ENCODE measurements around the gene RNASEH2A. TPM values are rescaled to one million over a fixed set of nuclear protein-coding genes. Genes with fewer than 3 reads are reported as not detected.

The RNASEH2A gene
- total and polyA plus RNA-seq, 2 of the 4 experiments (the other 2 are of a cell fraction), result 34.9 to 44.6 TPM

DNA sequence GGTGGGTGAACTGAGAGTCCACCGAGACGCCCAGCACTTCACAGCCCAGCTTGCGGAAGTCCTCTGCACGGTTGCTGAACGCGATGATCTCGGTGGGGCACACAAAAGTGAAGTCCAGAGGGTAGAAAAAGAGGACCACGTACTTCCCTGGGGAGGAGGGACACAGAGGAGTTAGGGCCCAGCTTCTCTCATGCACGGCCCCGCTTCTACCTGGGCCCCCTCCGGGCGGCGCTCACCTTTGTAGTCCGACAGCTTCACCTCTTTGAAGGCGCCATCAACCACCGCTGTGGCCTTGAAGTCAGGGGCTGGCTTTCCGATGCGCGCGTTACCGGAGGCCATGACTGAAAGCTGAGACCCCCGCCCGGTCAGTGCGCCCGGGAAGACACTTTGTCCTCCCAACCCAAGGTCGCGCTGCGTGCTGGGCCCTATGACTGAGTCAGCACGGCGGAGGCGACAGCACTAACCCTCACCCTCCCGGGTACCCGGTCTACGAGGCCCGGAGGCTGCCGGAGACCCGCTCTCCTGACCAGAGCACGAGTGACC lies 5.4 kb upstream of the RNASEH2A start (continued):
- no peak for TF ChIP-seq RFX5 (IDR thresholded peaks at IDR 0.05; ENCODE audit: low read depth, low read length)

DNA sequence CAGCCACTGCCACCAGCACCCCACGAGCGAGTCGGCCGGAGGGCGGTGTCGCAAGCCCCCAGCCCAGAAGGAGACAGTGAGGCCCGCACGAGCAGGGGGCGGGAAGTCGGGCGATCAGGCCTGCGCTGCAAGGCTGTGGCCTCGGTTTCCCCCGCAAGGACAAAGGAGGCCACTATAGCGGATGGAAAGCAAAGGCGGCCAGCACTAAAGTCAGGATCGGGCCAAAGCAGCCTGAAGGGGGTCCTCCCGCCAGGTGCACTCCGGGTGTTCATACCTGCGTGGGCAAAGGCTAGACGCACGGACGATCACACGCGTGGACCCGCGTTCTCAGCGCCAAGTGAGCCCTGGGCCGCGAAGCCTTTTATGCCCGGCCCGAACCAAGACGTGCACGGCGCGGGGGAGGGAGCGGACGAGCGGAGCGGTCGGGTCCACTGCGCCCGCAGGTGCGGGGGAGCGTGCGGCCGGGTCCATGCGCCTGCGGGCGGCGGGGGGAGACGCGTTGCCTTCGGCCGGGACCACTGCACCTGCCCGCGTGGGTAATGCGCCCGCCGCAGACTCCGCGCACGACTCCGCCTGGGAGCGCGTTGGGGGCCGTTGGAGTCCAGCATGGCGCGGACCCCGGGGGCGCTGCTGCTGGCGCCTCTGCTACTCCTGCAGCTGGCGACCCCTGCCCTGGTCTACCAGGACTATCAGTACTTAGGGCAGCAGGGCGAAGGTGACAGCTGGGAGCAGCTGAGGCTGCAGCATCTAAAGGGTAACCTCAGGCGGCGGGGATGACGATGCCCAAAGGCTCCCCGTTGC lies 4.7 kb upstream of the RNASEH2A start, which contains the start of the genes PRDX2 and THSD8:
Gene PRDX2 (minus strand): TSS at position 335 of the 801 bp plus-strand sequence. CDS start 539 bp downstream, outside the sequence.
Gene THSD8 (plus strand): TSS at position 604 of the 801 bp plus-strand sequence. CDS start 3 bp downstream, at position 607.
- in situ Hi-C loops (cut with MboI; ENCODE audit: low sequenced_read_pairs), result loop anchor here (5.0 kb wide), 1 partner anchor 34 kb away; no protein-coding TSS in a partner anchor
- Histone ChIP-seq H3K27me3 (ENCODE audit: control insufficient read depth, insufficient read depth, low read length) (no peaks in the 10 kb centered on the region), H4K91ac (ENCODE audit: insufficient read depth, low read depth, low read length) (peak within 1 kb of the TSS; percentile 35; the same call in 1 of the 2 replicates), H2BK120ac (ENCODE audit: low read depth, low read length) (no peak within 1 kb of the TSS), H2AFZ (replicated peaks; ENCODE audit: low read length, poor library complexity) (peak within 1 kb of the TSS; percentile 98), H2AK9ac (replicated peaks; ENCODE audit: low read depth, low read length, poor library complexity) (peak within 1 kb of the TSS; percentile 88), H4K20me1 (ENCODE audit: insufficient read depth, low read length) (no peaks in the 10 kb centered on the region), H3K4ac (ENCODE audit: low read depth, low read length) (peak within 1 kb of the TSS; percentile 57), H3K23ac (ENCODE audit: low read depth, low read length) (peak within 1 kb of the TSS; percentile 94), H2AK5ac (ENCODE audit: low read depth, low read length) (peak within 1 kb of the TSS; percentile 76), H3K4me1 (ENCODE audit: control insufficient read depth, insufficient read depth, low read length) (peaks cover 6% of the 10 kb centered on the region), H2BK20ac (ENCODE audit: low read depth, low read length) (no peak within 1 kb of the TSS), H3K9me1 (ENCODE audit: insufficient read depth, low read length) (peaks cover 5% of the 10 kb centered on the region; the same call in 1 of the 2 replicates), H2BK15ac (ENCODE audit: low read depth, low read length) (no peak within 1 kb of the TSS), H3K18ac (ENCODE audit: low read depth, low read length) (peak within 1 kb of the TSS; percentile 45), H3K4me2 (ENCODE audit: low read depth, low read length) (peak within 1 kb of the TSS; percentile 92), H4K8ac (ENCODE audit: low read depth in 2 of 2, low read length in 2 of 2) (peak within 1 kb of the TSS; percentile 82 to 92), H3K79me1 (ENCODE audit: low read depth in 1 of 2, low read length in 2 of 2) (peaks cover 4 to 24% of the 10 kb centered on the region in 2 experiments; a peak in 3 of 4 replicates), H3K9ac (ENCODE audit: low read depth, low read length) (peak within 1 kb of the TSS; percentile 95), H3K36me3 (ENCODE audit: control insufficient read depth, insufficient read depth, low read length) (peaks cover 9% of the 10 kb centered on the region), H3K9me3 (ENCODE audit: control insufficient read depth, insufficient read depth, low read length) (no peaks in the 10 kb centered on the region), H3K14ac (replicated peaks; ENCODE audit: low read depth, low read length) (peak within 1 kb of the TSS; percentile 92), H4K5ac (ENCODE audit: low read depth, low read length) (peak within 1 kb of the TSS; percentile 50; the same call in 1 of the 2 replicates), H3K56ac (ENCODE audit: extremely low read depth, insufficient read depth, low read length) (no peak within 1 kb of the TSS; the same call in 1 of the 2 replicates), H2BK5ac (ENCODE audit: low read depth, low read length, poor library complexity, severe bottlenecking) (peak within 1 kb of the TSS; percentile 44), H3K4me3 (ENCODE audit: insufficient read depth, low read depth, low read length) (peak within 1 kb of the TSS; percentile 90), H3K27ac (ENCODE audit: insufficient read depth, low read length) (peak within 1 kb of the TSS; percentile 78)
- intact Hi-C loops (cut with micrococcal nuclease), result no loop called here
- DNase-seq (peak; percentile 65), ATAC-seq (ENCODE audit: low read depth) (peak; percentile 84)
- dilution Hi-C loops (cut with HindIII; ENCODE audit: low sequenced_read_pairs, unreplicated experiment), result no loop called here
- POLR2A ChIA-PET (ENCODE audit: unreplicated experiment), result interaction anchor here (0.8 to 0.9 kb wide), 2 partner anchors 10 kb away, joined by 3 read pairs; partner anchors contain the start of gene JUNB
- CTCF ChIA-PET, result interaction anchor here (0.7 to 1.1 kb wide), 2 partner anchors 34 to 45 kb away, joined by 3 to 5 read pairs; no protein-coding TSS in a partner anchor
- 0% methylated on average over 49 of the region's 78 CpGs; no CpG with 5 or more reads in 1 of the 2 experiments for WGBS, 2 experiments (ENCODE audit: extremely low coverage in 2 of 2, insufficient read length in 1 of 2)
- BruUV-seq (replicated peaks), result no TSS peak
- TF ChIP-seq NFE2L2 (IDR thresholded peaks at IDR 0.05; ENCODE audit: low read depth, low read length) (no peak), MAFK (IDR thresholded peaks at IDR 0.05; ENCODE audit: low read depth, low read length) (no peak), MXI1 (IDR thresholded peaks at IDR 0.05; ENCODE audit: borderline replicate concordance, low read depth, low read length) (no peak), BHLHE40 (IDR thresholded peaks at IDR 0.05; ENCODE audit: low read depth, low read length) (peak; percentile 97), RFX5 (IDR thresholded peaks at IDR 0.05; ENCODE audit: low read depth, low read length) (no peak), SMC3 (IDR thresholded peaks at IDR 0.05; ENCODE audit: low read depth, low read length) (no peak), RAD21 (IDR thresholded peaks at IDR 0.05; ENCODE audit: low read length) (no peak), POLR2A (IDR thresholded peaks at IDR 0.05; ENCODE audit: low read depth, low read length) (peak; percentile 92), MAZ (IDR thresholded peaks at IDR 0.05; ENCODE audit: borderline replicate concordance, low read depth, low read length) (peak; percentile 69; the same call in 1 of the 2 replicates), CHD1 (IDR thresholded peaks at IDR 0.05; ENCODE audit: low read depth, low read length) (peak; percentile 98; the same call in 1 of the 2 replicates)
- TF ChIP-seq, protein P1, sequence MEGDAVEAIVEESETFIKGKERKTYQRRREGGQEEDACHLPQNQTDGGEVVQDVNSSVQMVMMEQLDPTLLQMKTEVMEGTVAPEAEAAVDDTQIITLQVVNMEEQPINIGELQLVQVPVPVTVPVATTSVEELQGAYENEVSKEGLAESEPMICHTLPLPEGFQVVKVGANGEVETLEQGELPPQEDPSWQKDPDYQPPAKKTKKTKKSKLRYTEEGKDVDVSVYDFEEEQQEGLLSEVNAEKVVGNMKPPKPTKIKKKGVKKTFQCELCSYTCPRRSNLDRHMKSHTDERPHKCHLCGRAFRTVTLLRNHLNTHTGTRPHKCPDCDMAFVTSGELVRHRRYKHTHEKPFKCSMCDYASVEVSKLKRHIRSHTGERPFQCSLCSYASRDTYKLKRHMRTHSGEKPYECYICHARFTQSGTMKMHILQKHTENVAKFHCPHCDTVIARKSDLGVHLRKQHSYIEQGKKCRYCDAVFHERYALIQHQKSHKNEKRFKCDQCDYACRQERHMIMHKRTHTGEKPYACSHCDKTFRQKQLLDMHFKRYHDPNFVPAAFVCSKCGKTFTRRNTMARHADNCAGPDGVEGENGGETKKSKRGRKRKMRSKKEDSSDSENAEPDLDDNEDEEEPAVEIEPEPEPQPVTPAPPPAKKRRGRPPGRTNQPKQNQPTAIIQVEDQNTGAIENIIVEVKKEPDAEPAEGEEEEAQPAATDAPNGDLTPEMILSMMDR (conservative IDR thresholded peaks at IDR 0.05; ENCODE audit: low read depth, low read length), result no peak
- TF ChIP-seq, protein P2, sequence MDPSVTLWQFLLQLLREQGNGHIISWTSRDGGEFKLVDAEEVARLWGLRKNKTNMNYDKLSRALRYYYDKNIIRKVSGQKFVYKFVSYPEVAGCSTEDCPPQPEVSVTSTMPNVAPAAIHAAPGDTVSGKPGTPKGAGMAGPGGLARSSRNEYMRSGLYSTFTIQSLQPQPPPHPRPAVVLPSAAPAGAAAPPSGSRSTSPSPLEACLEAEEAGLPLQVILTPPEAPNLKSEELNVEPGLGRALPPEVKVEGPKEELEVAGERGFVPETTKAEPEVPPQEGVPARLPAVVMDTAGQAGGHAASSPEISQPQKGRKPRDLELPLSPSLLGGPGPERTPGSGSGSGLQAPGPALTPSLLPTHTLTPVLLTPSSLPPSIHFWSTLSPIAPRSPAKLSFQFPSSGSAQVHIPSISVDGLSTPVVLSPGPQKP (IDR thresholded peaks at IDR 0.05; ENCODE audit: borderline replicate concordance, low read depth, low read length), result no peak
